ENCODE measurements around the gene USP32.
"Not testable (repeated sequence)": the region's sequence is repeated elsewhere in the genome, so short reads cannot be mapped to it uniquely, and the experiment has no call there.

GRCh38 chr17:60433021-60433997 lies 41.4 kb upstream of the USP32 start:
- TF ChIP-seq YY1 (IDR thresholded peaks at IDR 0.05; ENCODE audit: insufficient read depth, insufficient read length); SUZ12 (IDR thresholded peaks at IDR 0.05; ENCODE audit: extremely low read depth, insufficient read depth, insufficient read length); ZNF274 (IDR thresholded peaks at IDR 0.05; ENCODE audit: low read depth, low read length): not testable (repeated sequence)
